Esophagus muscularis mucosa (tissue), 4 donors: ENCODE results near the gene NKX3-2.

Source experiments
- CTCF ChIP-seq, 3 experiments: fragments of 200-600 bp in 2 of 3; fragments of 450-650 bp in 1 of 3; sonication (generic) in 2 of 3; IDR thresholded peaks; one replicate each; pipeline ENCODE4 v1.5.1; 2017 to 2019; ENCODE audit warnings: antibody characterized with exemption in 3 of 3, mild to moderate bottlenecking in 2 of 3, moderate library complexity in 1 of 3
- EP300 ChIP-seq: sonication (generic); formaldehyde crosslinking; IDR thresholded peaks from one replicate; pipeline ENCODE4 v1.6.1; 2017; ENCODE audit warnings: antibody characterized with exemption
- POLR2A ChIP-seq: fragments of 450-650 bp; IDR thresholded peaks from one replicate; pipeline ENCODE4 v1.6.1; 2017; ENCODE audit warnings: antibody characterized with exemption, moderate library complexity, mild to moderate bottlenecking, low read depth
- POLR2AphosphoS5 ChIP-seq, 2 donors: sonication (generic); formaldehyde crosslinking; IDR thresholded peaks; one replicate each; pipeline ENCODE4 v1.6.1; 2017; ENCODE audit warnings: antibody characterized with exemption in 2 of 2

- no peak for TF ChIP-seq CTCF (IDR thresholded peaks at IDR 0.05)
- TF ChIP-seq EP300, result no peak
- TF ChIP-seq POLR2A, result no peak
- TF ChIP-seq POLR2AphosphoS5 (IDR thresholded peaks at IDR 0.05), result no peak
Measured at GRCh38 chr4:13533670-13534343, 10.5 kb downstream of the NKX3-2 start.
